GM21360 (cell line): ENCODE data around the gene LAMC3.

ENCODE experiments used
- ATAC-seq: cut with Tn5 transposase; IDR thresholded peaks from one replicate; pipeline ENCODE4 v1.9.1; 2021; ENCODE audit warnings: mild to moderate bottlenecking, moderate library complexity; ENCODE audit not compliant: unreplicated experiment

LAMC3 gene

DNA sequence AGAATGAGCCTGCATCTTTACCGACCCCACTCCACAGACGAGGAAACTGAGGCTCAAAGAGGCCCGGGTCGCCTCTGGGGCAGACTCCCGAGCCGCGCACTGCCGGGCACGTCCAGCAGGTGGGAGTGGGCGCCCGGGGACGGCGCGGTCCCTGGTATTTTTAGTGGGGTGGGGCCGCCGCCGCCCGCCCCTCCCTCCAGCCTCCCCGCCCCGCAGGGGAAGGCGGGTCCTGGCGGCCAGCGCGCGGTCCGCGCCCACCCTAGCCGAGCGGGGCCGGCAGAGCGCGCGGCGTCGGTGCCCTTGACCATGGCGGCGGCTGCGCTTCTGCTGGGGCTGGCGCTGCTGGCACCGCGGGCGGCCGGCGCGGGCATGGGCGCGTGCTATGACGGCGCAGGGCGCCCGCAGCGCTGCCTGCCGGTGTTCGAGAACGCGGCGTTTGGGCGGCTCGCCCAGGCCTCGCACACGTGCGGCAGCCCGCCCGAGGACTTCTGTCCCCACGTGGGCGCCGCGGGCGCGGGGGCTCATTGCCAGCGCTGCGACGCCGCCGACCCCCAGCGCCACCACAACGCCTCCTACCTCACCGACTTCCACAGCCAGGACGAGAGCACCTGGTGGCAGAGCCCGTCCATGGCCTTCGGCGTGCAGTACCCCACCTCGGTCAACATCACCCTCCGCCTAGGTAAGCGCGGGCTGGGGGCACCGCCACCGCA is at the start of gene LAMC3:
LAMC3 (plus strand) TSS at position 266 of the 710 bp plus-strand sequence; CDS start at position 307, 41 bp downstream.
- no peak for ATAC-seq

DNA sequence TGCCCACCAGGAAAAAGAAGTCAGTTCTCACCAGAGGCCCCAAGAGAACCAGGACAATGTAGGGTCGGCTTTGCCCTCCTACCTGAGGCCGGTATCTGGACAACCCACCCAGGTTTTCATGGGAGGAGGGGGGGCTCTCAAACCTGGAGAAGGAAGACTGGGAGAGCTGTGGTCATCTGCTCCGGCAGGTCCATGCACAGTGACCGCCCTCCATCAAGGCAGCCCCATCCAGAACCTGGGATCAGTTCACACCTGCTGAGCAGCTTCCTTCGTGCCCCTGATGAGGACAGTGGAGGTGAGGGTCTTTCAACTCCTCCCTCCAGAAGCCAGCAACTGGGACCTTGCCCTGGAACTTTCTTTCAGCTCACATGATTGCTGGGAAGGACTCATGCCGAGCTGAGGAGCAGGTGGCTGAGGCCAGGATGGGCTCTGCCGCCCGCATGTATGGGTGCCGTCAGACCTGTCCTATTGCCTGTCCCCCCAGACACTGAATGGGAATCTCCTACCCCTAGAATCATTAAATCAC is 49.1 kb upstream of the LAMC3 start:
- no peak for ATAC-seq

GRCh38 chr9:130960522-130961378 is 48.2 kb upstream of the LAMC3 start:
- no peak for ATAC-seq

GRCh38 chr9:130961511-130962300 is 47.3 kb upstream of the LAMC3 start:
- ATAC-seq, result no peak

DNA sequence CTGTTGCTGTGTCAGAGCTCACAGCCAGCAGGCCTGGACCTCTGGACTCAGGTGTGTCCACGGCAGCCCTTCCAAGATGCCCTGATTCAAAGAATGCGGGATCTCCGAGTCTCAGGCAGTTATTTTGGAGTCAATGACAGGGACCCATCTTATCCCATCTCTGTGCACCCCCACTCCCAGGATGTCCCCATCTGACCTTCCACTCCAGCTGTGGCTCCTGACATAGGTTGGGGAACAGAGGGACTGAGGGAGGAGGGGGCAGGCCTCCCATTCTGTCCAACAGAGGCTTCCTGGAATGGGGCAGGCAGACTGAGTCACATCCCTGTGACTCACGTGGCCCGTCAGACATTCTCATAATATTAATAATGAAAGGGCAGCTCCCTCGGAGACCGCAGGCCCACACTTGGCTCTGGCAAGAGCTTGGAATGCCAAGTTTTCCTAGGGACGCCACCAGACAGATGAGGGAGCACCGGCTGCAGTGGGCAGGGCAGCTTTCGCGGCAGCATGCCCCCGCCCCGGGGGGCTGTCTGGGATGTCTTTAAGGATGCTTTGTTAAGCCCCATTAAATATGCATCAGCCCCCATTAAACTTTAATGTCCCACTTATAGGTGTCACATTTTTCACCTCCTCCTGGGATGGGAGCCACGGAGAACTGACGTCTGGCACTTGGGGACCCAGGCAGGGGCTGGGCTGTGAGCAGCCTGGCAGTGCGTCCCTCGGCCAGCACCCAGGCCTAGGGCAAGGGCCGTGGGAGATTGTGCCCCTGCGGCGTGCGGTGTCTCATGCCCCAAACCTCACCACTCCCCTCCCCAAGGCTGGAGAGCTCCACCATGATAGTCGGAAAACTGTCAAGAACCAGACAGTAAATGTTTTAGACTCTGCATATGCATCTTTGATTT is 46.3 kb upstream of the LAMC3 start:
- no peak for ATAC-seq

DNA sequence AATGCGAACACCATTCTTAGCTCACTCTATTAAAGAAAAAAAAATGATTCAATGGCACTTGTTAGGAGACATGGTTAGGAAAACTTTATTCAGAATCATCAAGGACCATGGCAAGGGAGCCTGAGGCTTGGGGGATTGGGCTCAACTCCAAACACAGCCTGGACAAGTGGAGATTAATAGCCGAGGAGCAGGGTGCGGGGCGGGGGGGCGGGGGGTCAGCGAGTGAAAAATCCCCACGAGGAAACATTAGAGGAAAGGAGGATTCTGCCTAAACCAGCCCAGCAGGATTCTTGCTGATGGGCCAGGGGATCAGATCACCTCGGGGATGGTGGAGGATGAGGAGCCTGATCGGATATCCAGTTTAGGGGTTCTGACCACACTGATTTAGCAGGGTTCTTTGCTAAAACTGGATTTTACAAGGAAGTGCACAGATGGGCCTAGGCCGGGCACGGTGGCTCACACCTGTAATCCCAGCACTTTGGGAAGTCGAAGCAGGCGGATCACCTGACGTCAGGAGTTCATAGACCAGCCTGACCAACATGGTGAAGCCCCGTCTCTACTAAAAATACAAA is 45.6 kb upstream of the LAMC3 start:
- ATAC-seq, result no peak

- ATAC-seq, result no peak
Measured at GRCh38 chr9:130963916-130964315, 45.1 kb upstream of the LAMC3 start.

DNA sequence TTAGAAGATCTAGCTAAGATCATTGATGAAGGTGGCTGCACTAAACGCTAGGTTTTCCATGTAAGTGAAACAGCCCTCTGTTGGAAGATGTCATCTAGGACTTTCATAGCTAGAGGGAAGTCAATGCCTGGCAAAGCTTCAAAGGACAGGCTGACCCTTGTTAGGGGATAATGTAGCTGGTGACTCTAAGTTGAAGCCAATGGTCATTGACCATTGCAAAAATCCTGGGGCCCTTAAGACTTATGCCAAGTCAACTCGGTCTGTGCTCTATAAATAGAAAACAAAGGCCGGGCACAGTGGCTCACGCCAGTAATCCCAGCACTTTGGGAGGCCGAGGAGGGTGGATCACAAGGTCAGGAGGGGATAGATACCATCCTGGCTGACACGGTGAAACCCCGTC is 43.3 kb upstream of the LAMC3 start:
- no peak for ATAC-seq

DNA sequence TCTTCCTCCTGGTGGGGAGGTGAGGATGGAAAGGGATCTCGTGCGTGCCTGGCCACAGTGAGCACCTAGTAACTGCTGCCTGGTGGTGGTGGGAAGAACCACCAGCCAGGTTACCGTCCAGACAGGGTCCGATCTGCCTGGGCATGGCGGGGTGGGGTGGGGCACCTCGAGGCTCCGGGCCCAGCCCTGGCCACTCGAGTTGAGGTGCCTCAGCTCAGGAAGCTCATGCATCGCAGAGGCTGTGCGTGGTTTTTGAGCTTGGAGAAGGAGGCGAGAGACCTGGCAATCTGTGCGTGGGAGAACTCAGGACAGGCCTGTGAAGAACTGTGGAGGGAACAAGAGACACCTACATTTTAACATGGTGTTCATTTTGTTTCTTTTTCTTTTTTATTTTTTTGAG is 38.9 kb upstream of the LAMC3 start:
- no peak for ATAC-seq

GRCh38 chr9:130970855-130971254 is 38.1 kb upstream of the LAMC3 start:
- no peak for ATAC-seq

DNA sequence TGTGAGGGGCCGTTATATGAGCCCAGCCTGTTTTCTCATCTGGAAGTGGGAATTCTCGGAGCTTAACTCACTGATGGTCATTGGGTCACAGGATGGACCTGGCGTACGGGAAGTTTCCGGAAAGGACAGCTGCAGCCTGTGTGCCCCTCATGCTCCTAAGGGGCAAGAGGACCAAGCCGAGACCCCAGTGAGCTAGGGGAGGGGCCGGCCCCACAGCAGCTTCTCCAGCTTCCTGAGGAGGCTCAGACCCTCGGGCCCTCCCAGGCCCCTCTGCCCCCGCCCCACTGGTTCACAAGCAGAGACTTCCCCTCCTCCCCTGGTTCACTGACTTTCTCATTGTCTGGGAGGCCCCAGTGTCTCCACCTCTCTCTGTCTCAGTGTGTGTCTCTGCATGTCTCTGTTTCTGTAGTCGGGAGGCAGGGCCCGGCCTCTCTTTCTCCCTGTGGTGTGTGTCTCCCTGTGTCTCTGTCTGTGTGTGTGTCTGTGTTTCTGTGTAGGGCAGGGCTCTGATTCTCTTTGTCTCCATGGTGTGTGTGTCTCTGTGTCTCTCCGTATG is 37.6 kb upstream of the LAMC3 start:
- ATAC-seq, result no peak

DNA sequence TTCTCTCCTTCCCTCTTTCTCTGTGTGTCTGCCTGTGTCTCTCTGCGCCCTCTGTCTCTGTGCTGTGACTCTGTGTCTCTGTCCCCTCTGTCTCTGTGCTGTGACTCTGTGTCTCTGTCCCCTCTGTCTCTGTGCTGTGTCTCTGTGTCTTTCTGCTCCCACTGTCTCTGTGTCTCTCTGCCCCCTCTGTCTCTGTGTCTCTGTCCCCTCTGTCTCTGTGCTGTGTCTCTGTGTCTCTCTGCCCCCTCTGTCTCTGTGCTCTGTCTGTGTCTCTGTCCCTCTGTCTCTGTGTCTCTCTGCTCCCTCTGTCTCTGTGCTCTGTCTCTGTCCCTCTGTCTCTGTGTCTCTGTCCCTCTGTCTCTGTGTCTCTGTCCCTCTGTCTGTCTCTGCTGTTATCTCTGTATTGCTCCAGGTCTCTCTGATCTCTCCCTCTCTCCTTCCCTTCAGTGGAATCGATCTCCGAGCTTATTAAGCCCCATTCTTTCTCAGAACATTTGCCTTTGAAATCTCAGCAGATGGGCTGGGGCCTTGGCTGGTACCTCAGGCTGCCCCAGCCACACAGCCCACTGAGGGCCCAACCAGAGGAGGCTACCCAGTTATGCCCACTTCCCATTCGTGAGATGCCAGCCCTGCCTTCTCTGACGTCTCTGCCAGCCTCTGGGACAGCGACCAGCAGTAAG is 36.6 kb upstream of the LAMC3 start:
- no peak for ATAC-seq

- ATAC-seq, result no peak
Measured at GRCh38 chr9:130972957-130973685, 35.9 kb upstream of the LAMC3 start.

- no peak for ATAC-seq
Measured at GRCh38 chr9:130973686-130974281, 35.2 kb upstream of the LAMC3 start.

GRCh38 chr9:130974697-130975096 is 34.3 kb upstream of the LAMC3 start:
- ATAC-seq, result no peak

DNA sequence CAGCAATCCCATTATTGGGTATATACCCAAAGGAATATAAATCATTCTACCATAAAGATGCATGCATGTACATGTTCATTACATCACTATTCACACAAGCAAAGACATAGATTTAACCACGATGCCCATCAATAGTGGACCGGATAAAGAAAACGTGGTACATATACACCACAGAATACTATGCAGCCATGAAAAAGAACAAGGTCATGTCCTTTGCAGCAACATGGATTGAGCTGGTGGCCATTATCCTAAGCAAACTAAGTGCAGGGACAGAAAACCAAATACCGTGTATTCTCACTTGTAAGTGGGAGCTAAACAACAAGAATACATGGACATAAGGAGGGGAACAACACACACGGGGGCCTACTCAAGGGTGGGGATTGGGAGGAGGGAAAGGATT is 33.8 kb upstream of the LAMC3 start:
- ATAC-seq, result no peak

DNA sequence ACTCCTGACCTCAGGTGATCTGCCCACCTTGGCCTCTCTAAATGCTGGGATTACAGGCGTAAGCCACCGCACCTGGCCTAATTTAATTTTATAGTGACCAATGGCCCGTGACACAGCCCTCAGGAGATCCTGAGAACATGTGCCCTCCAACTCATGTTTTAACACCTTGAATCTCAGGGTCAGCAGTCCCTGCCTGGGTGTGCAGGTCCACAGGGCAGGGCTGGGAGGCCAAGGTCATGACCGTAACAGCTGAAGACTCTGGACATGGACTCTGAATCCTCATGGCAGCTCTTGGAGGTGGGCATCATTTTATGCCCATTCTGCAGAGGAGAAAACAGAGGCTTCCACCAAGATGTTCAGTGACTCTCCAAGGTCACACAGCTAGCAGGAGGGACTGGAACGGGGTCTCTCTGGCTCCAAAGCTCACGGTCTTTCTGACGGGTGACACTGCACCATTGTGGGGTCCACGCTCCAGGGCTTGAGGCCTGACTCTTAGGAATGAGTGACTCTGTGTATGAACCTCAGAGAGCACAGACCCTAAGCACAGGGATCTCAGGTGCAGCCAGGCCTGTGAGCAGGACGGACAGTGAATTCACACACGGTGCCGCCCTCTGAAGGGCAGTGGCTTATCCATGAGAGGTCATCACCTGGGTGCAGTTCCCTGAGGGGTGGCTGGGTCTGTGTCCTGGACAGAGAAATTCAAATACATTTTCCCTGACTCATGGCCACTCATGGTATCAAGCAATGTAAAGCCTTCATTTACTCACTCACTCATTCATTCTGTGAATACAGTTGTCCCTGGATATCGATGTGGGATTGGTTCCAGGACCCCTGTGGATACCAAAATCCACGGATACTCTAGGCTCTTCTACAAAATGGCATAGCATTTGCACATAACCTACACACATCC is 32.8 kb upstream of the LAMC3 start:
- ATAC-seq, result no peak
